GM12878 (cell line): ENCODE data around the gene YWHAH.

Experiments used
- CREB1 ChIP-seq: IDR thresholded peaks from 2 replicates; pipeline ENCODE4 v1.6.1; 2012; ENCODE audit warnings: low read depth, mild to moderate bottlenecking, inconsistent platforms
- DPF2 ChIP-seq: fragments of 450-650 bp; IDR thresholded peaks from 2 replicates; pipeline ENCODE4 v1.6.1; 2017; ENCODE audit warnings: mild to moderate bottlenecking
- HCFC1 ChIP-seq: fragments of 150-350 bp; IDR thresholded peaks from 2 replicates; pipeline ENCODE4 v1.6.1; 2014; ENCODE audit warnings: low read length
- RAD21 ChIP-seq: IDR thresholded peaks from 2 replicates; pipeline ENCODE4 v1.6.1; 2011; ENCODE audit warnings: mild to moderate bottlenecking, low read depth, low read length, moderate library complexity; ENCODE audit not compliant: insufficient read depth
- REST ChIP-seq: IDR thresholded peaks from 2 replicates; pipeline ENCODE4 v1.6.1; 2012; ENCODE audit warnings: mild to moderate bottlenecking, low read depth, low read length
- TAF1 ChIP-seq: IDR thresholded peaks from 2 replicates; pipeline ENCODE4 v1.6.1; 2011; ENCODE audit warnings: mild to moderate bottlenecking, low read depth, low read length, borderline replicate concordance
- TF ChIP-seq, protein P1 (sequence below), 3 experiments: IDR thresholded peaks in 2 of 3; conservative IDR thresholded peaks in 1 of 3; 2 replicates each; pipeline ENCODE4 v1.5.1; 2011; ENCODE audit warnings: low read depth in 3 of 3, low read length in 3 of 3, mild to moderate bottlenecking in 3 of 3, control low read depth in 2 of 3, moderate library complexity in 2 of 3, inconsistent platforms in 1 of 3, mixed read lengths in 1 of 3; ENCODE audit not compliant: control insufficient read depth in 2 of 3, insufficient read depth in 1 of 3; ENCODE audit errors: extremely low read depth in 1 of 3

DNA sequence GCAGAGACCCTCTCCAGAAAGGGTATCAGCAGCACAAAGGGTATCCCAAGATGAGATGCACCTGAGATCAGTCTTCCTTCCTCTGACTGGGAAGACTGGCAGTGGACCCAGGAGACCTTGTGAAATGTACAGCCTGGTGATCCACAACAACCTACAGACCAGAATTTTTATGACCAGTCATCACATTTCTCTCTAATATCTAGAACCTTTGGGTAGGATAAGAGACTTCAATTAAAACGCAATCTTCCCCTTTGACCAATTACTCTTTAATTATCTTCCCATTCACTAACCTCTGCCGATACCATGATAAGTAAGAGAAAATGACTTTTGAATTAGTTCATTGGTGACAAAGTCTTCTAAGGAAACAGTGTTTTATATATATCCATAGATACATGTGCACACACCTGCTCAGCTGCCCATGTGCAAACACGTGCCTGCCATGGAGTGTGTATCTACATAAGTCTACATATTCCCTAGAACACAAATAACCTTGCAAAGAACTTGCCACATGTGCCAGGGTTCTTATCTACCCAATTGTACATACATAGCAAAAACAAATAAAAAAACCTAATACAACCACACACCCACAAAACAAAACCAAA lies 54.5 kb downstream of the YWHAH start:
- TF ChIP-seq TAF1 (no peak), REST (no peak), CREB1 (no peak), HCFC1 (no peak), DPF2 (no peak), RAD21 (no peak)
- TF ChIP-seq, protein P1, sequence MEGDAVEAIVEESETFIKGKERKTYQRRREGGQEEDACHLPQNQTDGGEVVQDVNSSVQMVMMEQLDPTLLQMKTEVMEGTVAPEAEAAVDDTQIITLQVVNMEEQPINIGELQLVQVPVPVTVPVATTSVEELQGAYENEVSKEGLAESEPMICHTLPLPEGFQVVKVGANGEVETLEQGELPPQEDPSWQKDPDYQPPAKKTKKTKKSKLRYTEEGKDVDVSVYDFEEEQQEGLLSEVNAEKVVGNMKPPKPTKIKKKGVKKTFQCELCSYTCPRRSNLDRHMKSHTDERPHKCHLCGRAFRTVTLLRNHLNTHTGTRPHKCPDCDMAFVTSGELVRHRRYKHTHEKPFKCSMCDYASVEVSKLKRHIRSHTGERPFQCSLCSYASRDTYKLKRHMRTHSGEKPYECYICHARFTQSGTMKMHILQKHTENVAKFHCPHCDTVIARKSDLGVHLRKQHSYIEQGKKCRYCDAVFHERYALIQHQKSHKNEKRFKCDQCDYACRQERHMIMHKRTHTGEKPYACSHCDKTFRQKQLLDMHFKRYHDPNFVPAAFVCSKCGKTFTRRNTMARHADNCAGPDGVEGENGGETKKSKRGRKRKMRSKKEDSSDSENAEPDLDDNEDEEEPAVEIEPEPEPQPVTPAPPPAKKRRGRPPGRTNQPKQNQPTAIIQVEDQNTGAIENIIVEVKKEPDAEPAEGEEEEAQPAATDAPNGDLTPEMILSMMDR (IDR thresholded peaks at IDR 0.05 in 2 of 3, conservative IDR thresholded peaks at IDR 0.05 in 1 of 3; ENCODE audit: control insufficient read depth in 2 of 3, extremely low read depth in 1 of 3, insufficient read depth in 1 of 3, low read depth in 3 of 3, low read length in 3 of 3), result no peak
